ENCODE measurements around the gene ACOXL. TPM values are rescaled to one million over a fixed set of nuclear protein-coding genes. Genes with fewer than 3 reads are reported as not detected.

Gene ACOXL
- total and polyA plus RNA-seq, 2 of the 8 experiments (the other 6 are each of a cell fraction or from before 2014, with no cell fraction given) = 11.4 to 20.6 TPM

- no peak overlapping the region for H3K14ac ChIP-seq (ENCODE audit: insufficient read length)
- POLR2A ChIA-PET (ENCODE audit: partially characterized antibody) = no interaction called here
- no peak overlapping the region for H3K27ac ChIP-seq (ENCODE audit: low read depth, low read length)
- DNase-seq (ENCODE audit: low read depth in 1 of 2, low spot score in 2 of 2) (no peak), FAIRE-seq (no peak)
- no peaks in the 10 kb centered on the region for H3K79me2 ChIP-seq (ENCODE audit: control insufficient read depth in 1 of 2, insufficient read depth in 2 of 2, low read length in 2 of 2)
- no peak overlapping the region for H2BK20ac ChIP-seq (ENCODE audit: low read length)
- H3K4me1 ChIP-seq (replicated peaks in 1 of 4; ENCODE audit: control insufficient read depth in 3 of 4, insufficient read depth in 4 of 4, low read length in 3 of 4) = no peaks in the 10 kb centered on the region
- no peaks in the 10 kb centered on the region for H4K20me1 ChIP-seq (replicated peaks in 1 of 2; ENCODE audit: control insufficient read depth in 1 of 2, insufficient read depth in 2 of 2, low read length in 2 of 2)
- H2BK12ac ChIP-seq (ENCODE audit: low read depth, low read length) = no peak overlapping the region
- no peak overlapping the region for H3K23ac ChIP-seq (ENCODE audit: insufficient read length)
- H3K9me3 ChIP-seq (ENCODE audit: insufficient read depth in 2 of 2, low read depth in 1 of 2, low read length in 1 of 2) = peaks cover 0 to 7% of the 10 kb centered on the region in 2 experiments; a peak in 3 of 4 replicates
- 0 out of 8 replicates have a peak, but pooled peaks cover 0 to 3% (median 0%) of the 10 kb centered on the region in 4 experiments for H3K36me3 ChIP-seq (ENCODE audit: control insufficient read depth in 2 of 4, insufficient read depth in 4 of 4, low read length in 3 of 4)
- no peak overlapping the region for H3K4me2 ChIP-seq (ENCODE audit: insufficient read depth in 1 of 2, low read depth in 2 of 2, low read length in 2 of 2)
- CTCF ChIA-PET (ENCODE audit: partially characterized antibody) = interaction anchor here (1.2 kb wide), 1 partner anchor 13 kb away, joined by 3 read pairs; no protein-coding TSS in a partner anchor
- no peak overlapping the region for H4K91ac ChIP-seq (replicated peaks; ENCODE audit: insufficient read length, low read length)
- TF ChIP-seq SUZ12 (IDR thresholded peaks at IDR 0.05; ENCODE audit: low read length) (no peak), POU5F1 (IDR thresholded peaks at IDR 0.05; ENCODE audit: low read depth, low read length) (no peak), NANOG (IDR thresholded peaks at IDR 0.05; ENCODE audit: insufficient read depth, low read depth, low read length, poor library complexity, severe bottlenecking) (no peak), CBX8 (IDR thresholded peaks at IDR 0.05; ENCODE audit: borderline replicate concordance, low read depth, low read length) (no peak)
- TF ChIP-seq, protein P1, sequence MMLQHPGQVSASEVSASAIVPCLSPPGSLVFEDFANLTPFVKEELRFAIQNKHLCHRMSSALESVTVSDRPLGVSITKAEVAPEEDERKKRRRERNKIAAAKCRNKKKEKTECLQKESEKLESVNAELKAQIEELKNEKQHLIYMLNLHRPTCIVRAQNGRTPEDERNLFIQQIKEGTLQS (IDR thresholded peaks at IDR 0.05; ENCODE audit: insufficient read depth, low read depth, low read length) = no peak
- TF ChIP-seq, protein P2, sequence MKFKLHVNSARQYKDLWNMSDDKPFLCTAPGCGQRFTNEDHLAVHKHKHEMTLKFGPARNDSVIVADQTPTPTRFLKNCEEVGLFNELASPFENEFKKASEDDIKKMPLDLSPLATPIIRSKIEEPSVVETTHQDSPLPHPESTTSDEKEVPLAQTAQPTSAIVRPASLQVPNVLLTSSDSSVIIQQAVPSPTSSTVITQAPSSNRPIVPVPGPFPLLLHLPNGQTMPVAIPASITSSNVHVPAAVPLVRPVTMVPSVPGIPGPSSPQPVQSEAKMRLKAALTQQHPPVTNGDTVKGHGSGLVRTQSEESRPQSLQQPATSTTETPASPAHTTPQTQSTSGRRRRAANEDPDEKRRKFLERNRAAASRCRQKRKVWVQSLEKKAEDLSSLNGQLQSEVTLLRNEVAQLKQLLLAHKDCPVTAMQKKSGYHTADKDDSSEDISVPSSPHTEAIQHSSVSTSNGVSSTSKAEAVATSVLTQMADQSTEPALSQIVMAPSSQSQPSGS (IDR thresholded peaks at IDR 0.05; ENCODE audit: low read length) = no peak
- no peaks in the 10 kb centered on the region for H3K23me2 ChIP-seq (ENCODE audit: low read depth, low read length)
- no peak overlapping the region for H4K8ac ChIP-seq (ENCODE audit: extremely low read depth, insufficient read depth, low read length)
- H3K79me1 ChIP-seq (ENCODE audit: low read depth, low read length) = no peaks in the 10 kb centered on the region
- no peak overlapping the region for H2BK5ac ChIP-seq (ENCODE audit: low read depth, low read length)
- H3K4me3 ChIP-seq (ENCODE audit: extremely low read depth in 1 of 4, insufficient read depth in 2 of 4, low read depth in 3 of 4, low read length in 4 of 4) = no peak overlapping the region
- no peaks in the 10 kb centered on the region for H3K27me3 ChIP-seq (replicated peaks in 1 of 4; ENCODE audit: control insufficient read depth in 3 of 4, extremely low read depth in 1 of 4, insufficient read depth in 3 of 4, low read length in 3 of 4)
- no peak overlapping the region for H3K56ac ChIP-seq (replicated peaks; ENCODE audit: insufficient read length, low read depth, low read length)
- no peak overlapping the region for H2BK120ac ChIP-seq (replicated peaks; ENCODE audit: low read depth, low read length)
- 86% methylated on average over 2 of the region's 2 CpGs; no CpG with 5 or more reads in 1 of the 2 experiments for WGBS, 2 experiments (ENCODE audit: extremely low coverage in 1 of 2, insufficient coverage in 1 of 2, insufficient read length in 1 of 2, insufficient replicate concordance in 2 of 2, low coverage in 1 of 2, low lambda C conversion rate in 2 of 2, missing lambda C conversion rate in 1 of 2)
- H2AFZ ChIP-seq (ENCODE audit: low read length) = no peak overlapping the region
- no peak overlapping the region for H3K9ac ChIP-seq (replicated peaks in 1 of 4; ENCODE audit: extremely low read depth in 1 of 4, low read depth in 3 of 4, low read length in 3 of 4)
- H2BK15ac ChIP-seq (ENCODE audit: low read length) = no peak overlapping the region
- no peak overlapping the region for H2AK5ac ChIP-seq (ENCODE audit: low read depth, low read length)
- no peak overlapping the region for H4K5ac ChIP-seq (ENCODE audit: insufficient read length, low read depth, low read length)
- H3K4ac ChIP-seq (replicated peaks; ENCODE audit: insufficient read length, low read depth, low read length) = no peak overlapping the region
- no peak overlapping the region for H3K18ac ChIP-seq (ENCODE audit: extremely low read depth, low read length)
Observed at GRCh38 chr2:110971811-110972210, 239.4 kb downstream of the ACOXL start.
